Activated CD8-positive, alpha-beta T cell treated with anti-CD3 and anti-CD28 coated beads for 36 hours (primary cell): Measurements from ENCODE around the gene HTD2. TPM values are rescaled to one million over a fixed set of nuclear protein-coding genes. Genes with fewer than 3 reads are reported as not detected.

ENCODE experiments used
- ATAC-seq: fragments of 200-7000 bp; cut with Tn5 transposase; one replicate; pipeline ENCODE4 v1.10.0; 2021; ENCODE audit warnings: mild to moderate bottlenecking, moderate library complexity
- CTCF ChIA-PET: fragments of 350-600 bp; sonication (Branson Sonifier 250); formaldehyde crosslinking; loops from one replicate; lab custom pipeline; 2021; ENCODE audit warnings: antibody characterized with exemption; lab: Charles Lee
- POLR2A ChIA-PET: fragments of 350-600 bp; sonication (Branson Sonifier 250); formaldehyde crosslinking; loops from one replicate; lab custom pipeline; 2021; ENCODE audit warnings: antibody characterized with exemption; lab: Charles Lee
- DNase-seq: peaks from one replicate; pipeline ENCODE4 v3.0.0-alpha.2; 2020
- H3K27ac Mint-ChIP-seq: one replicate; pipeline ENCODE4 v1.8.0; 2021; ENCODE audit warnings: mild to moderate bottlenecking, mixed read lengths
- H3K27me3 Mint-ChIP-seq: one replicate; pipeline ENCODE4 v1.8.0; 2021; ENCODE audit warnings: mixed read lengths
- H3K36me3 Mint-ChIP-seq: one replicate; pipeline ENCODE4 v1.8.0; 2021; ENCODE audit warnings: low read depth, mixed read lengths
- H3K4me1 Mint-ChIP-seq: one replicate; pipeline ENCODE4 v1.8.0; 2021; ENCODE audit warnings: low read depth, mixed read lengths
- H3K4me3 Mint-ChIP-seq: one replicate; pipeline ENCODE4 v1.8.0; 2021; ENCODE audit warnings: mild to moderate bottlenecking, moderate library complexity, mixed read lengths
- H3K9me3 Mint-ChIP-seq: one replicate; pipeline ENCODE4 v1.8.0; 2021; ENCODE audit warnings: mixed read lengths
- intact Hi-C: fragments of 100-400 bp; cut with micrococcal nuclease; formaldehyde crosslinking; loops from one replicate; pipeline ENCODE4 v1.10.0; 2022
- total RNA-seq, 2 experiments: library from RNA; stranded (reverse); gene quantifications; one replicate each; pipeline ENCODE4 v1.2.3, GENCODE V29; 2021
- TF ChIP-seq, protein P1 (sequence below): fragments of 200-600 bp; IDR thresholded peaks from one replicate; pipeline ENCODE4 v1.8.0; 2022; ENCODE audit warnings: antibody characterized with exemption, mild to moderate bottlenecking

Gene HTD2
- total RNA-seq, 2 experiments from 2014 or later: 8.4 to 9.6 TPM

DNA sequence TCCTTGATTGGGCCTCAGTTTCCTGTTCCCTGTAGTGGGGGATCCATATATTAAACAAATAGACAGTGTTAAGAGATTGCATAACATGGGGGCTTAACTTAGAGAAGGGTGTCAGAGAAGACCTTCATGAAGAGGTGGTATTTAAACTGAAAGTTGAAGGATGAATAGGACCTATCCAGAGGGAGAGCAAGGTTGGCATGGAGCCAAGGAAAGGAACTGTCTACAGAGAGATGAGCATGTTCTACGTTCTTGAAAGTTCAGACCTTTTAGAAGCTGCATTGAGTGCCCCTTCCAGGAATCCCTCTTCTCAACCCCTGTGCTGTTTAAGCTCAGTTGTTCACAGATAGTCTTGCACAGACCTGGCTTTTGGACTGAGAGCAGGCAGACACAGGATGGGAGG is 2.4 kb downstream of the HTD2 start:
- POLR2A ChIA-PET: interaction anchor here (0.7 to 3.5 kb wide), 2 partner anchors 16 to 25 kb away, joined by 3 to 16 read pairs; partner anchors contain the start of gene PXK
- Mint-ChIP-seq H3K4me3 (peak overlapping the region; percentile 97), H3K36me3 (peaks cover 43% of the 10 kb centered on the region), H3K27ac (peak overlapping the region; percentile 74), H3K4me1 (peaks cover 27% of the 10 kb centered on the region), H3K27me3 (no peaks in the 10 kb centered on the region), H3K9me3 (no peaks in the 10 kb centered on the region)
- no peak for ATAC-seq
- DNase-seq: no peak
- intact Hi-C loops: loop anchor here (5.0 kb wide), 3 partner anchors 71 to 224 kb away; partner anchors contain the start of gene ABHD6
- CTCF ChIA-PET: interaction anchor here (0.6 to 7.0 kb wide), 10 partner anchors 11 to 183 kb away, joined by 3 to 87 read pairs (median 4); partner anchors contain the start of genes KCTD6 and PXK
- TF ChIP-seq, protein P1, sequence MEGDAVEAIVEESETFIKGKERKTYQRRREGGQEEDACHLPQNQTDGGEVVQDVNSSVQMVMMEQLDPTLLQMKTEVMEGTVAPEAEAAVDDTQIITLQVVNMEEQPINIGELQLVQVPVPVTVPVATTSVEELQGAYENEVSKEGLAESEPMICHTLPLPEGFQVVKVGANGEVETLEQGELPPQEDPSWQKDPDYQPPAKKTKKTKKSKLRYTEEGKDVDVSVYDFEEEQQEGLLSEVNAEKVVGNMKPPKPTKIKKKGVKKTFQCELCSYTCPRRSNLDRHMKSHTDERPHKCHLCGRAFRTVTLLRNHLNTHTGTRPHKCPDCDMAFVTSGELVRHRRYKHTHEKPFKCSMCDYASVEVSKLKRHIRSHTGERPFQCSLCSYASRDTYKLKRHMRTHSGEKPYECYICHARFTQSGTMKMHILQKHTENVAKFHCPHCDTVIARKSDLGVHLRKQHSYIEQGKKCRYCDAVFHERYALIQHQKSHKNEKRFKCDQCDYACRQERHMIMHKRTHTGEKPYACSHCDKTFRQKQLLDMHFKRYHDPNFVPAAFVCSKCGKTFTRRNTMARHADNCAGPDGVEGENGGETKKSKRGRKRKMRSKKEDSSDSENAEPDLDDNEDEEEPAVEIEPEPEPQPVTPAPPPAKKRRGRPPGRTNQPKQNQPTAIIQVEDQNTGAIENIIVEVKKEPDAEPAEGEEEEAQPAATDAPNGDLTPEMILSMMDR: no peak

DNA sequence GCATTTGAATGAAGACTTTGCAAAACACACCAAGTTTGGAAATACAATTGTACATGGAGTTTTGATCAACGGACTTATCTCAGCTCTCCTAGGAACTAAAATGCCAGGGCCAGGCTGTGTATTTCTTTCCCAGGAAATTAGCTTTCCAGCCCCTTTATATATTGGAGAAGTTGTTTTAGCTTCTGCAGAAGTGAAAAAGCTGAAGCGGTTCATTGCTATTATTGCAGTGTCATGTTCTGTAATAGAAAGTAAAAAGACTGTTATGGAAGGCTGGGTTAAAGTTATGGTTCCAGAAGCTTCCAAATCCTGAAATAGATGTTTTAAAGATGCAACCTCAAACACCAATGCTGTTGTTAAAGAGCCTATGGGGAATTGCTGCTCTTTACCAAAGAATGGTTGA is 11.5 kb downstream of the HTD2 start:
- H3K9me3 Mint-ChIP-seq: no peaks in the 10 kb centered on the region
- ATAC-seq (no peak), DNase-seq (no peak)
- H3K27ac Mint-ChIP-seq: no peak overlapping the region
- TF ChIP-seq, protein P1: no peak
- H3K27me3 Mint-ChIP-seq: no peaks in the 10 kb centered on the region
- CTCF ChIA-PET: interaction anchor here (3.5 to 8.2 kb wide), 2 partner anchors 9 to 98 kb away, joined by 17 to 87 read pairs; partner anchors contain the start of genes HTD2 and RPP14
- intact Hi-C loops: no loop called here
- no peak overlapping the region for H3K4me3 Mint-ChIP-seq
- peaks cover 45% of the 10 kb centered on the region for H3K36me3 Mint-ChIP-seq
- POLR2A ChIA-PET: interaction anchor here (1.2 to 2.4 kb wide), 2 partner anchors 11 to 19 kb away, joined by 3 to 8 read pairs; partner anchors contain the start of genes HTD2 and RPP14
- H3K4me1 Mint-ChIP-seq: peaks cover 16% of the 10 kb centered on the region

DNA sequence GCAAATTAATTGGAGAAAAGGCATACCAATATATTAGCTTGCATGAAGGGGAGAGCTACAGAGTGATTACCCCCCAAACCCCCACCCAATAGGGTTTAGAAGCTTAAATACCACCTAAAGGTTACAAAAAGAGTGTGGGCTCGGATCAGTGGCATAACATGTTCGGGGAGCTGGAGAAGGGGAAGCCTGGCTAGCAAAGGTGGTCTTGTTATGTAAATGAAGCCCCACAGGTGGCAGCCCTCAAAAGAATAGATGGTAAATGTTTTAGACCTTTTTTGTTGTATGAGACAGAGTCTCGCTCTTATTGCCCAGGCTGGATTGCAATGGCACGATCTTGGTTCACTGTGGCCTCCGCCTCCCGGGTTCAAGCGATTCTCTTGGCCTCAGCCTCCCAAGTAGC is 15.5 kb downstream of the HTD2 start:
- TF ChIP-seq, protein P1: no peak
- CTCF ChIA-PET: interaction anchor here (0.8 to 8.2 kb wide), 8 partner anchors 8 to 212 kb away, joined by 3 to 87 read pairs (median 4); partner anchors contain the start of genes HTD2 and RPP14
- Mint-ChIP-seq H3K9me3 (no peaks in the 10 kb centered on the region), H3K36me3 (peaks cover 20% of the 10 kb centered on the region), H3K4me1 (peaks cover 40% of the 10 kb centered on the region), H3K4me3 (no peak overlapping the region), H3K27me3 (no peaks in the 10 kb centered on the region), H3K27ac (no peak overlapping the region)
- DNase-seq: no peak
- ATAC-seq: no peak
- POLR2A ChIA-PET: interaction anchor here (1.1 to 1.5 kb wide), 3 partner anchors 11 to 44 kb away, joined by 3 read pairs; no protein-coding TSS in a partner anchor
- intact Hi-C loops: loop anchor here (5.0 kb wide), 2 partner anchors 91 to 211 kb away; no protein-coding TSS in a partner anchor

DNA sequence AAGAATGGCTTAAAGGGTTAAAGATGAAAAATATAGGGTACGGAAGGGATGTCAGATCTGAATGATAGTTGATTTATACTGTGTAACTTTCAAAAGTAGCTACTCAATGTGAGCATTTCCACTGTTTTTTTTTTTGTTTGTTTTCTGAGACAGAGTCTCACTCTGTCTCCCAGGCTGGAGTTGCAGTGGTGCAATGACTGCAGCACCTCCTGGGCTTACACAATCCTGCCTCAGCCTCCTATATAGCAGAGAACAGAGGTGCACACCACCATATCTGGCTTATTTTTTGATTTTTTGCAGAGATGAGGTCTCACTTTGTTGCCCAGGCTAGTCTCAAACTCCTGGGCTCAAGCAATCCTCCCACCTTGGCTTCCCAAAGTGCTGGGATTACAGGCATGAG is 16.5 kb downstream of the HTD2 start:
- Mint-ChIP-seq H3K27ac (peak overlapping the region; percentile 15), H3K9me3 (no peaks in the 10 kb centered on the region), H3K36me3 (peaks cover 13% of the 10 kb centered on the region), H3K4me3 (no peak overlapping the region), H3K4me1 (peaks cover 40% of the 10 kb centered on the region), H3K27me3 (no peaks in the 10 kb centered on the region)
- DNase-seq (no peak), ATAC-seq (no peak)
- intact Hi-C loops: loop anchor here (5.0 kb wide), 2 partner anchors 90 to 210 kb away; no protein-coding TSS in a partner anchor
- POLR2A ChIA-PET: interaction anchor here (1.5 kb wide), 1 partner anchor 43 kb away, joined by 3 read pairs; no protein-coding TSS in a partner anchor
- TF ChIP-seq, protein P1: no peak
- CTCF ChIA-PET: interaction anchor here (1.0 to 8.2 kb wide), 6 partner anchors 14 to 106 kb away, joined by 3 to 87 read pairs (median 5); partner anchors contain the start of genes HTD2 and RPP14
